Islet precursor cell (in vitro differentiated cells): ENCODE results near the gene HSPB6.
"Not testable (repeated sequence)": the region's sequence is repeated elsewhere in the genome, so short reads cannot be mapped to it uniquely, and the experiment has no call there.

Source experiments
- DNase-seq: peaks from one replicate; pipeline ENCODE4 v3.0.0-alpha.2; 2018

Gene HSPB6

DNA sequence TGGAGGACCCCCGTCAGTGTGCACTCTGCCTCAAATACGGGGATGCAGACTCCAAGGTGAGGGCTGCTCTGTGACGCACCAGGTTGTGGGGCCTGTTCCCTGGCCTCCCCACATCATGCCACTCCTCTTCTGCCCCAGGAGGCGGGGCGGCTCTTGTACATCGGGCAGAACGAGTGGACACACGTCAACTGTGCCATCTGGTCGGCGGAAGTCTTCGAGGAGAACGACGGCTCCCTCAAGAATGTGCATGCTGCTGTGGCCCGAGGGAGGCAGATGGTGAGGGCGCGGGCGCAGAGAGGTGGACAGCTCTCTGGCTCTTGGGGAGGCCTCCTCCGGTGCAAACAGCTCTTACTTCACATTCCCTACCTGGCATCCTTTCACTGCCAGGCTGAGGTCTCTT lies 27.8 kb downstream of the HSPB6 start:
- DNase-seq: no peak

DNA sequence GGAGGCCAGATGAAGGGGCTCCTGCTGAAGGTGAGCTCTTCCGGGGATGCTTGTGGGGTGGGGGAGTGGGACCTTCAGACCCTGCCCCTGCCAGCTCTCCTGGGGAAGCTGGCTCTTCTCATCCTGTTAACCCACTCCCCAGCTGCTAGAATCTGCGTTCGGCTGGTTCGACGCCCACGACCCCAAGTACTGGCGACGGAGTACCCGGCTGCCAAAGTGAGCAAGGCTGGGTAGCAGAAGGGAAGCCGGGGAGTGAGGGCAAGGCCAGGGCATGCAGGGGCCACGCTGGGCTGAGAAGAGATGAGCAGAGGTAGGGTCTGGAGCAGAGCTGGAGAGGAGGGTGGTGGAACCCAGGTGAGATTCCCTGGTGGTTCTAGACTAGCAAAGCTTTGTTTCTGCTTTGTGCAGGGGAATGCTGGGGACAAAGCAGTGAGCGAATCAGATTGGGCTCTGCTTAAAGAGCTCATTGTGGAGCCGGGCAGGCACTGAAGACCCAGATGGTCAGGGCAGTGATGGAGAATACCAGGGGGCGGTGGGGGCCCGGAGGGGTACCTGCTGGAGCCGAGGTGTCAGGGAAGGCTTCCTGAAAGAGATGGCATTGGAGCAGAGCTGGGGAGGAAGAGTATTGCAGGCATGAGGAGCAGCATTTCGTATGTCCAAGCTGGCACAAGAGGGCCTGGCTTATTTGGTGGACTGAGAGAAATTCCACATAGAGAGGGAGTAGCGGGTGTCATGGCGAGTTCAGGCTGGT lies 28.7 kb downstream of the HSPB6 start:
- DNase-seq: no peak

DNA sequence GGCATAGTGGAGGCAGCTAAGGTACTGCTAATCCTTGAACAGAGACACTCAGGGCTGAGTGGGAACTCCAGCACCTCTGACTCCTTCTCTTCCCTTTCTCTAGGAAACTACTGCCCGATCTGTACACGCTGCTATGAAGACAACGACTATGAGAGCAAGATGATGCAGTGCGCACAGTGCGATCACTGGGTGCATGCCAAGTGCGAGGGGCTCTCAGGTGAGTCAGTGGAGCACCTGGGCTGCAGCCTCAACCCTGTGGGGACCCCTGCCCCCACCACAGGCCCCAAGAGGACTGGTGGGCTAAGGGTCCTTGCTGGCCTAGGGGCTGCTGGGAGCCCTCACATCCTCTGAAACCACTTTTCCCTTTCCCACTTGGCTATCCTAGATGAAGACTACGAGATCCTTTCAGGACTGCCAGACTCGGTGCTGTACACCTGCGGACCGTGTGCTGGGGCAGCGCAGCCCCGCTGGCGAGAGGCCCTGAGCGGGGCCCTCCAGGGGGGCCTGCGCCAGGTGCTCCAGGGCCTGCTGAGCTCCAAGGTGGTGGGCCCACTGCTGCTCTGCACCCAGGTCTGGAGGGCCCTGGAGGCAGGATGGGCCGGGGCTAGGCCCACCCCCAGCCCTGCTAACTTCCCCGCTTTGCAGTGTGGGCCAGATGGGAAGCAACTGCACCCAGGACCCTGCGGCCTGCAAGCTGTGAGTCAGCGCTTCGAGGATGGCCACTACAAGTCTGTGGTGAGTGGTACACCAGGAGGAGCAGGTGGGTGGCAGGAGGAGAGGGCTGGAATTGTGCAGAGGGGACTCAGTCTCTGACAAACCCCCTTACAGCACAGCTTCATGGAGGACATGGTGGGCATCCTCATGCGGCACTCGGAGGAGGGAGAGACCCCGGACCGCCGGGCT lies 29.5 kb downstream of the HSPB6 start:
- DNase-seq: no peak

DNA sequence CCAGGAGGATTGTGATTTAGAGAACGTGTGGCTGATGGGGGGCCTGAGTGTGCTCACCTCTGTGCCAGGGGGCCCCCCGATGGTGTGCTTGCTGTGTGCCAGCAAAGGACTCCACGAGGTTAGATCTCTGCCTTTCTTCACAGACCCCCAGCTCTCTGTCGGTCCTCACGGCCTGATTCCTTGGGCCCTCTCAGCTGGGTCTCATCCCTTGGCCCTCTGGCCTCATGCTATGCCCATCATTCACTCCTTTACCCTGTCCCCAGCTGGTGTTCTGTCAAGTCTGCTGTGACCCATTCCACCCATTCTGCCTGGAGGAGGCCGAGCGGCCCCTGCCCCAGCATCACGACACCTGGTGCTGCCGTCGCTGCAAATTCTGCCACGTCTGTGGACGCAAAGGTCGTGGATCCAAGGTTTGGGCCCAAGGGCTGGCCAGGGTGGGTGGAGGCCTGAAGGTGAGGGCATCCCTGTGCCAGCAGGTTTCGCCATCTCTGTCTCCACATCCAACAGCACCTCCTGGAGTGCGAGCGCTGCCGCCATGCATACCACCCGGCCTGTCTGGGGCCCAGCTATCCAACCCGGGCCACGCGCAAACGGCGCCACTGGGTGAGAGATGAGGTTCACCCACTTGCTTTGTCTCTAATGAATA lies 31.5 kb downstream of the HSPB6 start:
- DNase-seq: no peak

- no peak for DNase-seq
Measured at GRCh38 chr19:35724560-35724959, 32.3 kb downstream of the HSPB6 start.

DNA sequence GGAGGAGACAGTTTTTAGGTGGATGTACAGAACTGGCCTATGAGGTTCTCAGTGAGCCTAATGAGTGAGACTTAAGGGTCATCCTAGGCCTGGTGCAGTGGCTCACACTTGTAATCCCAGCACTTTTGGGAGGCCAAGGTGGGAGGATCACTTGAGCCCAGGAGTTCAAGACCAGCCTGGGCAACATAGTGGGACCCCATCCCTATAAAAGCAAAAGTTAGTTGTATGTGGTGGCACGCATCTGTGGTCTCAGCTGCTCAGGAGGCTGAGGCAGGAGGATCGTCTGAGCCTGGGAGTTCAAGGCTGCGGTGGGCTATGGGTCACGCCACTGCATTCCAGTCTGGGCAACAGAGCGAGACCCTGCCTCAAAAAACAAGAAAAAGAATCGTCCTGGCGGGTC lies 32.7 kb downstream of the HSPB6 start:
- DNase-seq: not testable (repeated sequence)

GRCh38 chr19:35723671-35724070 lies 33.2 kb downstream of the HSPB6 start:
- DNase-seq: no peak

GRCh38 chr19:35722897-35723296 lies 33.9 kb downstream of the HSPB6 start:
- no peak for DNase-seq

GRCh38 chr19:35722461-35722860 lies 34.4 kb downstream of the HSPB6 start:
- no peak for DNase-seq

DNA sequence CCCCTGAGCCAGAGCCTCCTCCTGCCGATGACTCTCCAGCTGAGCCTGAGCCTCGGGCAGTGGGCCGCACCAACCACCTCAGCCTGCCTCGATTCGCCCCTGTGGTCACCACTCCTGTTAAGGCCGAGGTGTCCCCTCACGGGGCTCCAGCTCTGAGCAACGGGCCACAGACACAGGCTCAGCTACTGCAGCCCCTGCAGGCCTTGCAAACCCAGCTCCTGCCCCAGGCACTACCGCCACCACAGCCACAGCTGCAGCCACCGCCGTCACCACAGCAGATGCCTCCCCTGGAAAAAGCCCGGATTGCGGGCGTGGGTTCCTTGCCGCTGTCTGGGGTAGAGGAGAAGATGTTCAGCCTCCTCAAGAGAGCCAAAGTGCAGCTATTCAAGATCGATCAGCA lies 35.5 kb downstream of the HSPB6 start:
- DNase-seq: no peak

- no peak for DNase-seq
Measured at GRCh38 chr19:35720648-35721047, 36.2 kb downstream of the HSPB6 start.

GRCh38 chr19:35720163-35720524 lies 36.7 kb downstream of the HSPB6 start:
- no peak for DNase-seq

DNA sequence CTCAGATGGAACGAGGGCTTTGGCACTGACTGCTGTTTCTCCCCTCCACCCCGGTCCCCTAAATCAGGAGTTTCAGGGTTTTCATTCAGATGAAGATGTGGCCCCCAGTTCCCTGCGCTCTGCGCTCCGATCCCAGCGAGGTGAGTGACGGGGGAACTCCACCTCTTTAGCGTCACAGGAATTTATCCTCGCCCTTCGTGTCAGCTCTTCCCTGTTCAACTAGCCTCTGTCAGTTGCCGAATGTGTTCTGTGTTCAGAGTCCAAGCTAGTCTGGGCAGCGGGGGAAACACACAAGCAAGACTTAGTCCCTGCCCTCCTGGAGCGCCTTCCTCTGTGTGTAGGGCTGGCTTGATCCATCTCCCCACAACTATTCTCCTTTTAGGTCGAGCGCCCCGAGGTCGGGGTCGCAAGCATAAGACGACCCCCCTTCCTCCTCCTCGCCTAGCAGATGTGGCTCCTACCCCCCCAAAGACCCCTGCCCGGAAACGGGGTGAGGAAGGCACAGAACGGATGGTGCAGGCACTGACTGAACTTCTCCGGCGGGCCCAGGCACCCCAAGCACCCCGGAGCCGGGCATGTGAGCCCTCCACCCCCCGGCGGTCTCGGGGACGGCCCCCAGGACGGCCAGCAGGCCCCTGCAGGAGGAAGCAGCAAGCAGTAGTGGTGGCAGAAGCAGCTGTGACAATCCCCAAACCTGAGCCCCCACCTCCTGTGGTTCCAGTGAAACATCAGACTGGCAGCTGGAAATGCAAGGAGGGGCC lies 37.2 kb downstream of the HSPB6 start:
- DNase-seq: no peak

DNA sequence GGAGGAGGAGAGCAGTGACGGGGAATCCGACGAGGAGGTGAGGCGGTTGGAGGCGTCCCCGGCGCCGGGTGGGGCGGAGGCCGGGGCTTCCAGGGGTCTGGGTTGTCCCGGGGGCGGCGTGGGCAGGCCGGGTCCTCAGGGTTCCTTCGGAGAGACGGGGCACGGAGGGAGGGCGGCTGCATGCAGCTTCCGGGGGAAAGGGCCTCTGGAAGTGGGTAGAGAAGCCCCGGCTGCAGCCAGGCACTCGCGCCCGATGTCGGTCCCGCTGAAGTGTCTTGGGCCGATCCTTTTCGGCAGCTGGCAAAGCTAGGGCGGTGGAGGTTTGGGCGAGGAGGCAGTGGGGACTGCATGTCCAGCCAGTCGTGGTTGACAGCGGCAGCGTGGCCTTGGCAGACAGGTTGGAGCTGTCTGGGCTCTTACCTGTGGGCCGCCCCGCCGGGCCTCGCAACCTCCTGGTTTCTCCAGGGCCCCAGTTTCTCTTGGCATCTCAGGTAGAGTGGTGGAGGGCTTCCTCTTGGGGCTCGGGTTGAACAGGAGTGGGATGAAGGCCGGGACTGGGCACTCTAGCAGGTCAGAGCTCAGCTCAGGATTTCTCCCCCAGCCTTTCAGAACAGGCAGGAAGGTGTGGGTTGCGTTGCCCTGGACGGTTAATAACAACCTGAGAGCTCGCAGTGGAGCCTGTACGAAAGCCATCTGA lies 38.3 kb downstream of the HSPB6 start:
- DNase-seq: peak; percentile 65

DNA sequence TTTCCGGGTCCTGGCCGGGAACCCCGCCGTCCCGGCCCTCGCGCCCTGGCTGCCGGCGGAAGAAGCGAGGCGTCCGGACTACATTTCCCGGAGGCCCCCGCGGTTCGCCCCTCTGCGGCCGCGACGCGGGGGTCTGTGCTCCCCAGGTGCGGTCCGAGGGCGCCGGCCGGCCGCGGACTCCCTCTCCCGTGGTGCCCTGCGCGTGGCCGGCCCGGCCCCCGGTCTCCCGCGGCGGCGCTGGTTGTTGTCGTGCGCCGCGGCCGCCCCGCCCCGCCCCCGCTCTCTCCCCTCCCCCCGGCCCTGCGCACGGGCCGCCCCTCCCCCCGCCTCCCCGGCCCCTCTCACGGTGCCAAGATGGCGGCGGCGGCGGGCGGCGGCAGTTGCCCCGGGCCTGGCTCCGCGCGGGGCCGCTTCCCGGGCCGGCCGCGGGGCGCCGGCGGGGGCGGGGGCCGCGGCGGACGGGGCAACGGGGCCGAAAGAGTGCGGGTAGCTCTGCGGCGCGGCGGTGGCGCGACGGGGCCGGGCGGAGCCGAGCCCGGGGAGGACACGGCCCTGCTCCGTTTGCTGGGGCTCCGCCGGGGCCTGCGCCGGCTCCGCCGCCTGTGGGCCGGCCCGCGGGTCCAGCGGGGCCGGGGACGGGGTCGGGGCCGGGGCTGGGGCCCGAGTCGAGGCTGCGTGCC lies 39.0 kb downstream of the HSPB6 start, which contains the start of gene KMT2B:
TSS of gene KMT2B (plus strand) at position 339 of the 680 bp plus-strand sequence. CDS start at position 355, 16 bp downstream.
- no peak for DNase-seq

DNA sequence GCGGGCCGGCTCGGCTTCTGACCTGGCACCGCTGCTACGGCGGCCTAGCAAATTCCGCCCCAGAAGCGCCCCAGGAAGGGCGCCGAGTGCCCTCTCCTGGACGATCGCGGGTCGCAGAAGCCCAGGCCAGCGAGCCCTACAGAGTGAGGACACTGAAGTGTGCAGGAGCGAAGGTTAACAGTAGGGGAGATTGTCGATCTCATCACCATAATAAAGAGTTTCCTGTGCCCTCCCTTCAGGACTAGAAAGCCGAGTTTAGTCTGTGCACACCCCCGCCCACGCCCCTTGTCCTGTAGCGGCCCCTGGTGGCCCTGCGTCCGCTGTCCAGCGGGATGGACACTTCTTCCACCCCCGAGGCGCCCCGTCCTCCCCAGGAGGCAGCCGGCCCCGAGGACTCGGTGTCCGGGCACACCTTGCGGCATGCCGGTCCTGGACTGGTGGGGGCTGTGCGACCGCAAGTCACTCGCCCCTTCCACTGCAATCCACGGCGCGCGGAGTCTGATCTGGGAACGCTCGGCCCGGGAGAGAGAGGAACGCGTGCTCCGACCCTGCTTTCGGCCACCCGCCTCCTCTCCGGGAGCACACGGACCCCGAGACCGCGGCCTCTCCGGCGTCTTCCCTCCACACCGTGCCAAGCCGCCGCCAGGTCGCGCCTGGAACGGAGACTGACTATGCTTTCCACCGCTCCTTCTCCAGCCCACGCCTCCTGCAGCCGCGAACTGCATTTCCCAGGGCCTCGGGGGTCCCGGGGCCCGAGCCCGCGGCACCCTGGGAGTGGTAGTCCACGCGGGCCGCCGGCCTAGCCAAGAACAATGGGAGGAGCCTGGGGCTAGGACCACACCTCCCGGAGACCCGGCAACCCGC lies 39.8 kb downstream of the HSPB6 start:
- DNase-seq: peak; percentile 98

- no peak for DNase-seq
Measured at GRCh38 chr19:35715981-35716800, 40.6 kb downstream of the HSPB6 start.

- no peak for DNase-seq
Measured at GRCh38 chr19:35715355-35715809, 41.4 kb downstream of the HSPB6 start.

DNA sequence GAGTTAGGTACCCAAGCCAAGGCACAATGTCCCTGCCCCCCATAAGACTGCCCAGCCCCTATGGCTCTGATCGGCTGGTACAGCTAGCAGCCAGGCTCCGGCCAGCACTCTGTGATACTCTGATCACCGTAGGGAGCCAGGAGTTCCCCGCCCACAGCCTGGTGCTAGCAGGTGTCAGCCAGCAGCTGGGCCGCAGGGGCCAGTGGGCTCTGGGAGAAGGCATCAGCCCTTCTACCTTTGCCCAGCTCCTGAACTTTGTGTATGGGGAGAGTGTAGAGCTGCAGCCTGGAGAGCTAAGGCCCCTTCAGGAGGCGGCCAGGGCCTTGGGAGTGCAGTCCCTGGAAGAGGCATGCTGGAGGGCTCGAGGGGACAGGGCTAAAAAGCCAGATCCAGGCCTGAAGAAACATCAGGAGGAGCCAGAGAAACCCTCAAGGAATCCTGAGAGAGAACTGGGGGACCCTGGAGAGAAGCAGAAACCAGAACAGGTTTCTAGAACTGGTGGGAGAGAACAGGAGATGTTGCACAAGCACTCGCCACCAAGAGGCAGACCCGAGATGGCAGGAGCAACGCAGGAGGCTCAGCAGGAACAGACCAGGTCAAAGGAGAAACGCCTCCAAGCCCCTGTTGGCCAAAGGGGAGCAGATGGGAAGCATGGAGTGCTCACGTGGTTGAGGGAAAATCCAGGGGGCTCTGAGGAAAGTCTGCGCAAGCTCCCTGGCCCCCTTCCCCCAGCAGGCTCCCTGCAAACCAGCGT lies 42.1 kb downstream of the HSPB6 start:
- no peak for DNase-seq
